ENCODE data around the gene BTG1.

GRCh38 chr12:92124689-92125029 lies 21.0 kb downstream of the BTG1 start:
- no peak for TF ChIP-seq CTCF (conservative IDR thresholded peaks at IDR 0.05)
- TF ChIP-seq EZH2 (IDR thresholded peaks at IDR 0.05; ENCODE audit: low read depth): no peak

All from PC-9 (cell line).